ENCODE data around the gene GALR1. TPM values are rescaled to one million over a fixed set of nuclear protein-coding genes. Genes with fewer than 3 reads are reported as not detected.

The GALR1 gene
- total and polyA plus RNA-seq, 2 experiments from 2014 or later: 0.32 to 1.1 TPM

DNA sequence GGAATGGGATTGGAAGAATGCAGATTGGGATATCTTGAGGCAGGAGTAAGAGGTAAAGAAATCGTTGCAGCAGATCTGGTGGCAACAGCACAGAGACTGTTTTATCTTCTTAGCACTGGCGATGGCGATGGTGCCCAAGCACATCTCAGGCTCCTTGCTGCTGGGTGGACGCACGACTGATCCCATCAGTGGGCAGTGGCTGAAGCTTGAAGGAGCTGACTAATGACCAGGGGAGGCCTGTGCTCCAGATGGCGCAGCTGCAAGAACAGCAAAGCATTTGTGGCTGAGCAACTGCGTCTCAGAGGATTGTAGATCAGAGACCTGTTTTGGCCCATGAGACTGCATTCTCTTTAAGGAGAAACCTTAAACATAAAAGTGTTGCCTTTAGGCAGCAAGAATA is 54.6 kb downstream of the GALR1 start (continued):
- TF ChIP-seq, protein P1, sequence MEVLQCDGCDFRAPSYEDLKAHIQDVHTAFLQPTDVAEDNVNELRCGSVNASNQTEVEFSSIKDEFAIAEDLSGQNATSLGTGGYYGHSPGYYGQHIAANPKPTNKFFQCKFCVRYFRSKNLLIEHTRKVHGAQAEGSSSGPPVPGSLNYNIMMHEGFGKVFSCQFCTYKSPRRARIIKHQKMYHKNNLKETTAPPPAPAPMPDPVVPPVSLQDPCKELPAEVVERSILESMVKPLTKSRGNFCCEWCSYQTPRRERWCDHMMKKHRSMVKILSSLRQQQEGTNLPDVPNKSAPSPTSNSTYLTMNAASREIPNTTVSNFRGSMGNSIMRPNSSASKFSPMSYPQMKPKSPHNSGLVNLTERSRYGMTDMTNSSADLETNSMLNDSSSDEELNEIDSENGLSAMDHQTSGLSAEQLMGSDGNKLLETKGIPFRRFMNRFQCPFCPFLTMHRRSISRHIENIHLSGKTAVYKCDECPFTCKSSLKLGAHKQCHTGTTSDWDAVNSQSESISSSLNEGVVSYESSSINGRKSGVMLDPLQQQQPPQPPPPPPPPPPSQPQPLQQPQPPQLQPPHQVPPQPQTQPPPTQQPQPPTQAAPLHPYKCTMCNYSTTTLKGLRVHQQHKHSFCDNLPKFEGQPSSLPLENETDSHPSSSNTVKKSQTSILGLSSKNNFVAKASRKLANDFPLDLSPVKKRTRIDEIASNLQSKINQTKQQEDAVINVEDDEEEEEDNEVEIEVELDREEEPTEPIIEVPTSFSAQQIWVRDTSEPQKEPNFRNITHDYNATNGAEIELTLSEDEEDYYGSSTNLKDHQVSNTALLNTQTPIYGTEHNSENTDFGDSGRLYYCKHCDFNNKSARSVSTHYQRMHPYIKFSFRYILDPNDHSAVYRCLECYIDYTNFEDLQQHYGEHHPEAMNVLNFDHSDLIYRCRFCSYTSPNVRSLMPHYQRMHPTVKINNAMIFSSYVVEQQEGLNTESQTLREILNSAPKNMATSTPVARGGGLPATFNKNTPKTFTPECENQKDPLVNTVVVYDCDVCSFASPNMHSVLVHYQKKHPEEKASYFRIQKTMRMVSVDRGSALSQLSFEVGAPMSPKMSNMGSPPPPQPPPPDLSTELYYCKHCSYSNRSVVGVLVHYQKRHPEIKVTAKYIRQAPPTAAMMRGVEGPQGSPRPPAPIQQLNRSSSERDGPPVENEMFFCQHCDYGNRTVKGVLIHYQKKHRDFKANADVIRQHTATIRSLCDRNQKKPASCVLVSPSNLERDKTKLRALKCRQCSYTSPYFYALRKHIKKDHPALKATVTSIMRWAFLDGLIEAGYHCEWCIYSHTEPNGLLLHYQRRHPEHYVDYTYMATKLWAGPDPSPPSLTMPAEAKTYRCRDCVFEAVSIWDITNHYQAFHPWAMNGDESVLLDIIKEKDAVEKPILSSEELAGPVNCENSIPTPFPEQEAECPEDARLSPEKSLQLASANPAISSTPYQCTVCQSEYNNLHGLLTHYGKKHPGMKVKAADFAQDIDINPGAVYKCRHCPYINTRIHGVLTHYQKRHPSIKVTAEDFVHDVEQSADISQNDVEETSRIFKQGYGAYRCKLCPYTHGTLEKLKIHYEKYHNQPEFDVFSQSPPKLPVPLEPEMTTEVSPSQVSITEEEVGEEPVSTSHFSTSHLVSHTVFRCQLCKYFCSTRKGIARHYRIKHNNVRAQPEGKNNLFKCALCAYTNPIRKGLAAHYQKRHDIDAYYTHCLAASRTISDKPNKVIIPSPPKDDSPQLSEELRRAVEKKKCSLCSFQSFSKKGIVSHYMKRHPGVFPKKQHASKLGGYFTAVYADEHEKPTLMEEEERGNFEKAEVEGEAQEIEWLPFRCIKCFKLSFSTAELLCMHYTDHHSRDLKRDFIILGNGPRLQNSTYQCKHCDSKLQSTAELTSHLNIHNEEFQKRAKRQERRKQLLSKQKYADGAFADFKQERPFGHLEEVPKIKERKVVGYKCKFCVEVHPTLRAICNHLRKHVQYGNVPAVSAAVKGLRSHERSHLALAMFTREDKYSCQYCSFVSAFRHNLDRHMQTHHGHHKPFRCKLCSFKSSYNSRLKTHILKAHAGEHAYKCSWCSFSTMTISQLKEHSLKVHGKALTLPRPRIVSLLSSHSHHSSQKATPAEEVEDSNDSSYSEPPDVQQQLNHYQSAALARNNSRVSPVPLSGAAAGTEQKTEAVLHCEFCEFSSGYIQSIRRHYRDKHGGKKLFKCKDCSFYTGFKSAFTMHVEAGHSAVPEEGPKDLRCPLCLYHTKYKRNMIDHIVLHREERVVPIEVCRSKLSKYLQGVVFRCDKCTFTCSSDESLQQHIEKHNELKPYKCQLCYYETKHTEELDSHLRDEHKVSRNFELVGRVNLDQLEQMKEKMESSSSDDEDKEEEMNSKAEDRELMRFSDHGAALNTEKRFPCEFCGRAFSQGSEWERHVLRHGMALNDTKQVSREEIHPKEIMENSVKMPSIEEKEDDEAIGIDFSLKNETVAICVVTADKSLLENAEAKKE (CRISPR knock-in tag; IDR thresholded peaks at IDR 0.05): no peak
- TF ChIP-seq ZNF114 (CRISPR knock-in tag; IDR thresholded peaks at IDR 0.05): no peak
- TF ChIP-seq, protein P2, sequence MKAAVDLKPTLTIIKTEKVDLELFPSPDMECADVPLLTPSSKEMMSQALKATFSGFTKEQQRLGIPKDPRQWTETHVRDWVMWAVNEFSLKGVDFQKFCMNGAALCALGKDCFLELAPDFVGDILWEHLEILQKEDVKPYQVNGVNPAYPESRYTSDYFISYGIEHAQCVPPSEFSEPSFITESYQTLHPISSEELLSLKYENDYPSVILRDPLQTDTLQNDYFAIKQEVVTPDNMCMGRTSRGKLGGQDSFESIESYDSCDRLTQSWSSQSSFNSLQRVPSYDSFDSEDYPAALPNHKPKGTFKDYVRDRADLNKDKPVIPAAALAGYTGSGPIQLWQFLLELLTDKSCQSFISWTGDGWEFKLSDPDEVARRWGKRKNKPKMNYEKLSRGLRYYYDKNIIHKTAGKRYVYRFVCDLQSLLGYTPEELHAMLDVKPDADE (IDR thresholded peaks at IDR 0.05): no peak
- no peak for TF ChIP-seq POLR2AphosphoS5 (IDR thresholded peaks at IDR 0.05; ENCODE audit: low read depth)
- TF ChIP-seq, protein P3, sequence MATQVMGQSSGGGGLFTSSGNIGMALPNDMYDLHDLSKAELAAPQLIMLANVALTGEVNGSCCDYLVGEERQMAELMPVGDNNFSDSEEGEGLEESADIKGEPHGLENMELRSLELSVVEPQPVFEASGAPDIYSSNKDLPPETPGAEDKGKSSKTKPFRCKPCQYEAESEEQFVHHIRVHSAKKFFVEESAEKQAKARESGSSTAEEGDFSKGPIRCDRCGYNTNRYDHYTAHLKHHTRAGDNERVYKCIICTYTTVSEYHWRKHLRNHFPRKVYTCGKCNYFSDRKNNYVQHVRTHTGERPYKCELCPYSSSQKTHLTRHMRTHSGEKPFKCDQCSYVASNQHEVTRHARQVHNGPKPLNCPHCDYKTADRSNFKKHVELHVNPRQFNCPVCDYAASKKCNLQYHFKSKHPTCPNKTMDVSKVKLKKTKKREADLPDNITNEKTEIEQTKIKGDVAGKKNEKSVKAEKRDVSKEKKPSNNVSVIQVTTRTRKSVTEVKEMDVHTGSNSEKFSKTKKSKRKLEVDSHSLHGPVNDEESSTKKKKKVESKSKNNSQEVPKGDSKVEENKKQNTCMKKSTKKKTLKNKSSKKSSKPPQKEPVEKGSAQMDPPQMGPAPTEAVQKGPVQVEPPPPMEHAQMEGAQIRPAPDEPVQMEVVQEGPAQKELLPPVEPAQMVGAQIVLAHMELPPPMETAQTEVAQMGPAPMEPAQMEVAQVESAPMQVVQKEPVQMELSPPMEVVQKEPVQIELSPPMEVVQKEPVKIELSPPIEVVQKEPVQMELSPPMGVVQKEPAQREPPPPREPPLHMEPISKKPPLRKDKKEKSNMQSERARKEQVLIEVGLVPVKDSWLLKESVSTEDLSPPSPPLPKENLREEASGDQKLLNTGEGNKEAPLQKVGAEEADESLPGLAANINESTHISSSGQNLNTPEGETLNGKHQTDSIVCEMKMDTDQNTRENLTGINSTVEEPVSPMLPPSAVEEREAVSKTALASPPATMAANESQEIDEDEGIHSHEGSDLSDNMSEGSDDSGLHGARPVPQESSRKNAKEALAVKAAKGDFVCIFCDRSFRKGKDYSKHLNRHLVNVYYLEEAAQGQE (IDR thresholded peaks at IDR 0.05; ENCODE audit: unreplicated experiment): no peak
- no peak for TF ChIP-seq STAT1 (IDR thresholded peaks at IDR 0.05; ENCODE audit: unreplicated experiment)
- TF ChIP-seq EZH2 (IDR thresholded peaks at IDR 0.05; ENCODE audit: low read depth, unreplicated experiment): no peak
- TF ChIP-seq CREB1 (CRISPR knock-in tag; IDR thresholded peaks at IDR 0.05; ENCODE audit: low read depth): no peak
- no peak for TF ChIP-seq ZNF331 (CRISPR knock-in tag; IDR thresholded peaks at IDR 0.05; ENCODE audit: low read depth)

Data from GM23338 (cell line).